NCI-H128 (cell line): ENCODE results near the gene CHIC2.
A peak's percentile ranks its signal among the peaks of the same experiment; 100 is the strongest.
"Not testable (repeated sequence)": the region's sequence is repeated elsewhere in the genome, so short reads cannot be mapped to it uniquely, and the experiment has no call there.

Experiments used
- DNase-seq: peaks from one replicate; lab custom pipeline; 2025; ENCODE audit not compliant: unreplicated experiment; lab: John Stamatoyannopoulos, UW

The CHIC2 gene

DNA sequence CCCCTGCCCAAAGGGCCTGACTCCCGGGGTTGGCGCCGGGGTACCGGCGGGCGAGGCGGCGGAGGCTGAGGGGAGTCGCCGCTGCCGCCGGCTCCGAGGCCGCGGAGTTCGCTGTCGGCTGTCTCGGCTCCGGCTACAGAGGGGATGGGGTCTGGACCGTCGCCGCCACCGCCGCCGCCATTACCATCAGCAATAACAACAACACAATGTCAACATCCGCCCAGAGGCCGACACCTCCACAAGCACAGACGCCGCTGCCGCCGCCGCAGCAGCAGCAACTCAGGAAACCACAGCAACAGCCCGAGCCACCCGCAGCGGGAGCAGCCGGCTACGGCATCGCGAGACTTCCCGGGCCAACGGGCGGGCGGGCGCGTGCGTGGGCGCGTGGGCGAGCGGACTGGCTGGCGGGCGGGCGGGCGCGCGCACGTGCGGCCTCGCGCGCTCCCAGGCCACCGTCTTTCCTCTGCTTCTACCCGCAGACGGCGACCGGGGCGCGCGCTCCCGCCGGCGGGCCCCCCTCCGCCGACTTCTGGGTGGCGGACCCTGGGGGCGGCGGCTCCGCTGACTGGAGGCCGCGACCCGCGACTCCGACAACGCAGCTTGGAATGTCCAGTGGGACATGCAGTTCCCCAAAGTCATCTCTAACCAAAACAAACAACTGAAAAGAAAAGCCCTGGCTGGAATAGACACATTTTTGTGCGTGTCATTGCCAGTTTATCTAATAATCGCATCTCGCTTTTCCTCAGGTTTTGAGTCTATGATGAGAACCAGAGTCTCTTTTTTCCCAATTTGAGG is at the start of gene CHIC2:
TSS of gene CHIC2 (minus strand) at position 289 of the 795 bp plus-strand sequence. CDS start 305 bp downstream, outside the sequence.
- DNase-seq: peak; percentile 77

GRCh38 chr4:54113206-54113605 is 48.8 kb upstream of the CHIC2 start:
- not testable (repeated sequence) for DNase-seq

- DNase-seq: no peak
Observed at GRCh38 chr4:54110019-54110416, 45.6 kb upstream of the CHIC2 start.

GRCh38 chr4:54109241-54110018 is 45.0 kb upstream of the CHIC2 start:
- DNase-seq: no peak

DNA sequence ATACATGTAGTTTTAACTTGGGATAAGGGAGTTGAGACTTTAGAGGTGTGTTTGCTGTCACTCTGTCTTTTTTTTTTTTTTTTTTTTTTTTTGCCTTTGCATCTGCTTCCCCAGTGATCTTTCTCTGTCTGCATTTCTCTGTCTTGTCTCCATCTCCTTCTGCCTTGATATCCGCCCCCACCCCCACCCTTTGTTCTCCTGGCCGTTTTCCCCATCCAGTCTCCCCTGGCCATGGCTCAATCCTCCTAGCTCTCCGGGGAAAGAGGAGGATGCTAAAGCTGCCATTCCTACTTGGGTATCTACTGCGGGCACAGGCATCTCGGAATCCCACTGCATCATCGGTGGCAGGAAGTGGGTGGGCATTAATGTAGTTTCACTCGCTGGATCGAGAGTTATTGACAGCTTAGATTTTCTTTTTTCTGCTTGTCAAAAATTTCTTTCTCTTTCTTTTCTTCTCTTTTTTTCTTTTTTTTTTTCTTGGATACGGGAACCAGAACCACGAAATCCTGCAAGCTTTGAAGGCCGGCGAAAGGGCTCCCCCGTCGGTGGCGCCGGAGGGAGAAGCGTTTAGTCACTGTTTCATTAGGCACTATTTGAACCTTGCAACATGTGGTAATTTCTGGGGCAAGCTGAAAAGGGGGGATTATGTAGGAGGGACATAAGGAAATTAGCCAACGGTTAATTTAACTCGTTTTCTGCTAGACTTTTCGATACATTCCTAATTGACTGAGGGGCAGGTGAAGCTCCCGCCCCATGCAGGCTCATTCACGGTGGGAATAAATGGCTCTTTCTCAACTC is 43.7 kb upstream of the CHIC2 start:
- no peak for DNase-seq

DNA sequence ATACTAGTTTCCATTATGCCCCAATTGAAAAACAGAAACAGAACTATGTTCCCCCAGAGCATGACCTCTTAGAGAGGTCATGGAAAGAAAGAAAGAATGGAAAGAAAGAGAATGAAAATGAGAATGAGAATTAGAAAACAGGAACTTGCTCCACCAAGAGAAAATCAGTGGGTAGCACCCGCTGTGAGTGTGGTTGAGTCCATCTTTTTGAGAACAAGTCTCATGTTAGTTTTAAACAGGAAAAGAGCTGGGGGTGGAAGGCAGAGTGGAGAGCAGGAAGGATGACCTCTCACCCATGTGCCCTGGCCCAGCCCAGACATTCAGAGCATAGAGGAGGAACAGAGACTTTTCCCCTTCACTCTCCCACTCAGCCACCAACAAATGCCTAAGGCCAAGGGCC is 40.5 kb upstream of the CHIC2 start:
- DNase-seq: no peak

GRCh38 chr4:54103190-54103574 is 38.8 kb upstream of the CHIC2 start:
- DNase-seq: no peak

- no peak for DNase-seq
Observed at GRCh38 chr4:54102531-54103106, 38.2 kb upstream of the CHIC2 start.

- no peak for DNase-seq
Observed at GRCh38 chr4:54101190-54102041, 37.0 kb upstream of the CHIC2 start.

DNA sequence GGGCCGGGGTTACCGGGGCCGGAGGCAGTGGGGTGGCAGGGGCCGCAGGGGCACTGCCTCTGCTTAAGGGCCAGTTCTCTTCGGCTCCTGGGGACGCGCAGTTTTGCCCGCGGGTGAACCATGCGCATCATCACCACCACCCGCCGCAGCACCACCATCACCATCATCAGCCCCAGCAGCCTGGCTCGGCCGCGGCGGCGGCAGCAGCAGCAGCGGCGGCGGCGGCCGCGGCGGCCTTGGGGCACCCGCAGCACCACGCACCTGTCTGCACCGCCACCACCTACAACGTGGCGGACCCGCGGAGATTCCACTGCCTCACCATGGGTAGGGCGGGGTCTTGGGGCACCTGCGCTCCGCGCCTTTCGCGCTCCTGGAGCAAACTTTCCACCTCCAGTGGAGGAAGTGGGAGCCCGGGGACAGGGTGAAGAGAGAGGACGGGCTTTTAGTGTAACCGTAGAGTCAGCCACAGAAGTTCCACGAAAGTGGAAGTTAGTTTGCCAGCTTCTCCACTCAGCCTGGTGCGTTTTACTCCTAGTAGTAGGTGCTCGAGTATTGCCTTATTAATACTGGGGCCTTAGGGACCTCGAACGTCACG is 36.3 kb upstream of the CHIC2 start:
- no peak for DNase-seq

- no peak for DNase-seq
Observed at GRCh38 chr4:54099748-54100574, 35.6 kb upstream of the CHIC2 start, which contains the start of gene GSX2. TSS of gene GSX2 (plus strand) at chr4:54100163. CDS start at chr4:54100345, 182 bp downstream.

DNA sequence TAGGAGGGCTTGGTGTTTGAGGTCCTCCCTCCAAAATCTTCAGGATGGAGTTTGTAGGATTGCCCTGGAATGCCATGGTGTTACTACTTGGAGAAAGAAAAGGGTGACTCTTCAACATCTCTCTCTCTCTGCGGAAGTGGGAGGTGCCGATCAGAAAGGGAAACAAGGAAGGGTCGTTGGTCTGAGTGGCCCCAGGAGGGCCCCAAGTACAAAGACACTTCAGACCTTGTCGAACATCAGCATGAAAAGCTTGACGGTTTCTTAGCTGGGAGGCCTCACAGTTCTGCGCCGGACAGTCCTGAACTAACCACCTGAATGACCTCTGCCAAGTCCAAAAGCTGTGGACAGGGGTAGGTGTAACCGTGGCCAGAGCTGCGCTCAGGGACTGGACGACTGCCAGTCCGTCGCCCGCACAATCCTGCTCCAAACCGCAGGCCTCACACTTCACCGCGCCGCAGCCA is 34.9 kb upstream of the CHIC2 start:
- no peak for DNase-seq

DNA sequence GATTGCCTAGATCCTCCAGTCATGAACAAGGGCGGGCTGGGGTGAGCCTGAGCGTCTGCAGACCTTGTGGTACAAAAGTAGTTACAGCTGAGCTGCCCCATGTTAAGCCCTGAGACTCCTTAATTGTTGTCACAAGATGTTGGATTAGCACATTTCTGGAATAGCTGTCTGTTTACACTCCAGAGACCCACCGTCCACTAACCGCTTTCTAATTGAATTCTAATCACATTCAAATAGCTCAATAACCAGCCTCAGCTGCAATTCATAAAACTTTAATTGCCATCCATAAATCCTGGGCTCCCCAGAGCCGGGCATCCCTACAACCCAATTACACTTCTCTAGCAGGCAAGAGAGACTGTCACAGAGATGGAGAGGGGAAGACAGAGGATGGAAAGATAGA is 34.0 kb upstream of the CHIC2 start:
- no peak for DNase-seq

- DNase-seq: no peak
Observed at GRCh38 chr4:54097152-54097551, 32.7 kb upstream of the CHIC2 start.

- DNase-seq: no peak
Observed at GRCh38 chr4:54096295-54096962, 32.0 kb upstream of the CHIC2 start.

GRCh38 chr4:54095110-54095825 is 30.9 kb upstream of the CHIC2 start:
- DNase-seq: no peak

DNA sequence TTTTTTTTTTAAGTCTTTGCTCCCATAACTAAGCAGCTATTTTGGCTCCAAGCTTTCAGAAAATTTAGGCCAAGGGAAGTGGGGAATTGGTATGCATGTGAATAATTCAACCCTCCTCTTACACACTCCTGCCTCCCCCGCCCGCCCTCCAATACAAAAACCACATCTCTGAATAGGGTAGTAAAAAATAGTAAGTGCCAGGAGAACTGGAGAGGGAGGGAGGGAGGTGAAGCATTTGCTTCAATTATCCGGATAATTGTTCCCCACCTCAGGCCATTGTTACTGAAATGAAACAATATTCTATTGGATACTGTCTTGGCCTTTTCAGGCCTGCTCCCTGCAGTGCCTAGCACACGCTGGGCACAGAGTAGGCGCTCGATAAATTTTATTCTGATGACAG is 30.0 kb upstream of the CHIC2 start:
- DNase-seq: no peak
